HG02840 (cell line): Measurements from ENCODE around the gene INAFM2.

Experiments used
- ATAC-seq: cut with Tn5 transposase; IDR thresholded peaks from one replicate; pipeline ENCODE4 v1.9.1; 2021; ENCODE audit warnings: mild to moderate bottlenecking, moderate library complexity, moderate number of reproducible peaks; ENCODE audit not compliant: unreplicated experiment, low FRiP score

INAFM2 gene

GRCh38 chr15:40302981-40303380, 20.5 kb upstream of the INAFM2 start:
- ATAC-seq: no peak

- ATAC-seq: no peak
Observed at GRCh38 chr15:40303576-40303975, 19.9 kb upstream of the INAFM2 start.

GRCh38 chr15:40305281-40305680, 18.2 kb upstream of the INAFM2 start:
- ATAC-seq: no peak

DNA sequence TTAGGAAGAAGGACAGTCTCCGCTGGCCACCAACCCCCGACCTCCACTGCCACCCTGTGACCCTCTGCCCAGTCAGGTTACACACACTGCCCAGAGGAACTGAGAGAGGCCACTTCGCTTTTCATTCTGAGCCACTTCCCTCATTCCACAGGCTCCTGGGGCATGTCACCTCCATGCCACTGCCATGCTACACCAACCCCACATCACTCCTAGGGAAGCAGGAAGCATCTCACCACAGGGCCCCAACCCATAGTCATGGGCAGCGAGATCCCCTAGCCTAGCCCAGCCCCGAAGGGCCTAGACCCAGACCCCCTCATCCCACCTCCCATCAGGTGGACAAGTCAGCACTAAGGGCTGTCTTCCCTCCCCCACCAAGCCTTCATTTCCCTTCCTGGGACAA, 17.1 kb upstream of the INAFM2 start:
- ATAC-seq: no peak

- no peak for ATAC-seq
Observed at GRCh38 chr15:40306908-40307307, 16.6 kb upstream of the INAFM2 start.

- peak; percentile 45 for ATAC-seq
Observed at GRCh38 chr15:40307421-40308211, 15.9 kb upstream of the INAFM2 start, which contains the start of gene PLCB2. TSS of gene PLCB2 (minus strand) at chr15:40307935. CDS start at chr15:40307672, 263 bp downstream.

DNA sequence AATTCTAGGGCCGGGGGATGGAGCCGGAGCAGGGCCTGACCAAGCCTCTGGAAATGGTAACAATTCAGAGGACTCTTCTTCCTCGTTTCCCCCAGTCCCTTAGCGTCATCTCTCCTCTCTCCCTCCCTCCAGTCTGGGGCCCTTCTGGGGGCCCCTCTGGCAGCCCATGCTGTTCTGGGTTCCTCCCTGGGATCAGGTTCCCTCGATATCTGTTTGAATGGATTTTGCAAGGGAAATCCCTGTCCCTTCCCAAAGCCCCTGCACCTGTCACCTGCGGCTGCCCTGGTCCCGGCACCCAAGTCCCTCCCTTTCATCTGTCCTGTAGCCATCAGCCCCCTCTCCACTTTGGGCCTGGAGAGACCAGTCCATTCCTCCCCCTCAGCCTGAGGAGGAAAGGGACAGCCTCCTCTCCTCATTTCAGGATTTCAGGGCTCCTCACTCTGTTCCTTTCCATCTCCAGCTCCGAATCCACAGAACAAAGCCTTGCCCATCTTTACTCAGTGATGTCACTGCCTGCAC, 14.1 kb upstream of the INAFM2 start:
- ATAC-seq: no peak

- ATAC-seq: no peak
Observed at GRCh38 chr15:40310001-40310959, 13.2 kb upstream of the INAFM2 start.

DNA sequence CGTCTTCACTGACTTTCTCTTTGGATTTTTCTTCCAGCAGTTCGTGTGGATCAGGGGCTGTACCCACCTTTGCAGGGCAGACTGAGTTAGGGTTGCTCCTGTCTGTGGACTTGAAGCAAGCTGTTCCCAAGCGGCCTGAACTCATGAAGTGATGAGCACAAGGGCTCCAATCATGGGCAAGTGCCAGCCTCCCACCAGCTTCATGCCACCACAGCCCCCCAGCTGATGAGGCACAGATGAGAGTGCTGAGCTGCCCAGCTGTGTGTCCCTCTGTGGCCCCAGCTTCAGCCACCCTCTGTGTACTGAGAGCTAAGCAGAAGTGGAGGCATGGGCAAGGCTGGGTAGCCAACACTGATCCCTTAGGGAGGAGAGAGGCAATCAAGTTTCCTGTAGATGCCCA, 12.5 kb upstream of the INAFM2 start:
- no peak for ATAC-seq

DNA sequence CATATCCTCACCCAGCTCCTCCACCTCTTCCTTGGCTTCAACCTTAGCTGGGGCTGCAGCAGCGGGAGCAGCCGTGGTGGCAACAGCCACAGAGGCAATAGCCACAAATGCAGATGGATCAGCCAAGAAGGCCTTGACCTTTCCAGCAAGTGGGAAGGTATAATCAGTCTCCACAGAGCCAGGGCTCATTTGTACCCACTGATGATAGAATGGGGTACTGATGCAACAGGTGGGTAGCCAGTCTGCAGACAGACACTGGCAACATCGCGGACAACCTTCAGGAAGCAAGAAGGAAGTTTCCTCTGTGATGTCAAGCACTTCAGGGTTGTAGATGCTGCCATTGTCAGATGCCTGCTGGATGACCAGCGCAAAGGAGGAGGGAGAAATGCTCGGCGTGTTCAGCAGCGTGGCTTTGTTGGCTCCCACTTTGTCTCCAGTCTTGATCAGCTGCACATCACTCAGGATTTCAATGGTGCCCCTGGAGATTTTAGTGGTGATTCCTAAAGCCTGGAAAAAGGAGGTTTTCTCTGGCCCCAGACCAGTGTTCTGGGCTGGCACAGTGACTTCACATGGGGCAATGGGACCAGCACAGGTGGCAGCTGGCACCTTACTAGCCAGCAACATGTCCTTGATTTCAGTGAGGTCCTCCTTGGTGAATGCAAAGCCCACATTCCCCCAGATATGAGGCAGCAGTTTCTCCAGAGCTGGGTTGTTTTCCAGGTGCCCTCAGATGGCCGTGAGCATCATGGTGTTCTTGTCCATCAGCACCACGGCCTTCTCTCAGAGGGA, 10.9 kb upstream of the INAFM2 start:
- no peak for ATAC-seq

- no peak for ATAC-seq
Observed at GRCh38 chr15:40313531-40314398, 9.7 kb upstream of the INAFM2 start.

DNA sequence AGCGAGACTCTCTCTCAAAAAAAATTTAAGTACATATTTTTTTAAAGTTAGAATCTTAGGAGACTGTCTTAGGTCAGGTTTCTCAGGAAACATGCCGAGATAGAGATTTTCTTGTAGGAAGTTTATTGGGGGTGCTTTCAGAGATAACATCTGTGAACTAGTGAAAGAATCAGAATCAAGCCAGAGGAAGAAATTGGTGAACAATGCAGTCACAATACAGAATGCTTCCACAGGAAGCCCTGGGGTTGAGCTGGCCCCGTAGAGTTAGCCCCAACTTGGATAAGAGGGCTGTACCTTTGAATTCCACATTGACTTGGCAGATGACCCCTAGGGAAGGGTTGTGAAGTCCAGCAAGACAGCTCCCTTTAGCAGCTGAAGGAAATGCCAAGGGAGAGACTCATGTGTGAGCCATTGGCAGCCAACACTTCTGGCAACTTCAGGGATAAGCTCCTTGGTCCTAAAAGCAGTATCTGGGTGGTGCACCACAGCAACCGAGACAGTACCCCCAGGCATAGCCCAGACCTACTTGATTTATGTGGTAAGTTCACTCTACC, 8.7 kb upstream of the INAFM2 start:
- ATAC-seq: no peak

- ATAC-seq: no peak
Observed at GRCh38 chr15:40316931-40317330, 6.6 kb upstream of the INAFM2 start.

- no peak for ATAC-seq
Observed at GRCh38 chr15:40317580-40317979, 5.9 kb upstream of the INAFM2 start.

DNA sequence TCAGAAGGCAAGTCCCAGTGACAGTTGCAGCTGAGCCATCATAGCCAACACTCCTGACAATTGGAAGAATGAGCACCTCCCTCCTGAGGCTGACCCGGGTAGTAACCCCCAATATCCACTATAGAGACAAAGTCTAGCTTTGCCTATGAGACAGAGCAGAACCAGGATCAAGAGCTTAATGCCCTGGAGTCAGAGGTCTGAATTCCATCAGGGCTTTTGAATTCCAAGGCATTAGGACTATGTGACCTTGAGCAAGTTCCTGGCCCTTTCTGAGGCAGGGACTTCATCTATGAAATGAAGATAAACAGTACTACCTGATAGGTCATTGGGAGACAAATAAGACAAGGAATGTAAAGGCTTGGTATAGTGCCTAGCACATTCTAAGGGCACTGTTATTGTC, 3.1 kb upstream of the INAFM2 start:
- ATAC-seq: no peak

DNA sequence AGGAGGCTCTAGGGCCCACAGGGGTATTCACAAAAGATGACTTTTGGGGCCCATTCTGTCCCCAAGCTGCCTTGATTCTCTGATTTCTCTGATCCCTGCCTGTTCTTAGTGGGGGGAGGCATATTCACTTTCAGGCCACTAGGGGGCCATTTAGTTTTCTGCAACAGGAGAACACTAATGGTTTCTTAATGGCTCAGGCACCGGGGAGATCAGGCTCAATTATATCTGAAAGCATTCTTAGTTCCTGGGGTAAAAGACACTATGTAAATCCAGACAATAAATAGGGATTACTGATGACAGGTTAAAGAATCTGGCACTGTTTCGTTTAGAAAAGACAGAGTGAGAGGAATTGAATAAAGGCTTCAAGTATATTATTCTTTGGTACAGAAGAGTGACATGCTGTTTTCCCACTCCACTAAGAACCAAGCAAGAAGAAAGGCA, 2.5 kb upstream of the INAFM2 start:
- ATAC-seq: no peak

DNA sequence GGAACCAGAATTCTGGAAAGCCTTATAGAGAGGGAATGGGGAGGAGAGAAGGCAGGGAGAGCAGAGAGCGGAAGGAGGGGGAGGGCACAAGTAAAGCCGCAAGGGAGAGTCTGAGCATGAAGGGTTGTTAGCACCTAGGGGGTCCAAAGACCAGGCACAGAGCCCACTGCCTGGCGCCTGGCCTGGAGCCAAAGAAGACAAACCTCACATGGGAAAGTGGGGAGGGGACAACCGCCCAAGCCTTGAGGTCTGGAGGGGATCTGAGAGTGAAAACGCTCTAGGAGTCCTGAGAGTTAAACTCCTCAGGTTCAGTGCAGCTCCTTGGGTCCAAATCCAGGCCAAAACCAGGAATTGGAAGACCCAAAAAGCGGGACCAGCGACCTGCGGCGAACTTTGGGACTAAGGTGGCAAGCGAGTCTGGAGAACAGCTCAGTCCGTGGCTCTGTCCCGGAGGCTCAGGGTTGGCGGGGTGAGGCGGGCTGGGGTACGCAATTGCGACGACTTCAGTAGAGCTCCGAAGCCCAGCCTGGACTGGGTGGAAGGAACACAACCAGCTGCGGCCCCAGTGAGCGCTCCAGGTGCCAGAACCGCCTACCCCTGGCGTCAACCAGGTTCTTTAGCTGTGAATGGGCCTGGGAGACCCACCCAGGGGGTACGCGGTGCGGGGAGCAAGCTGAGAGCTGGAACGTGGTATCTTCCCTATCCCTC, 807 bp upstream of the INAFM2 start:
- ATAC-seq: no peak
